IMR-90 (cell line): ENCODE measurements around the gene CNKSR2. TPM values are rescaled to one million over a fixed set of nuclear protein-coding genes. Genes with fewer than 3 reads are reported as not detected.
A peak's percentile ranks its signal among the peaks of the same experiment; 100 is the strongest.

ENCODE experiments used
- ATAC-seq: fragments of 200-7000 bp; cut with Tn5 transposase; 2 replicates; pipeline ENCODE4 v1.9.1; 2020; ENCODE audit warnings: low read depth, mild to moderate bottlenecking, moderate library complexity
- BruUV-seq: library from RNA; stranded (reverse); fragments of 400-500 nt; replicated peaks from 2 replicates; lab custom pipeline; 2021; lab: Mats Ljungman, UMichigan
- CTCF ChIA-PET: fragments of 300-600 bp; formaldehyde crosslinking; extraction: SDS; loops from one replicate; lab custom pipeline; 2021; ENCODE audit warnings: antibody characterized with exemption; lab: Yijun Ruan, JAX
- POLR2A ChIA-PET: fragments of 300-600 bp; sonication (Branson Sonifier 250); formaldehyde crosslinking; loops from one replicate; lab custom pipeline; 2022; ENCODE audit warnings: antibody characterized with exemption; ENCODE audit not compliant: unreplicated experiment; lab: Charles Lee
- DNase-seq: peaks from one replicate; pipeline ENCODE4 v3.0.0; 2013
- H2AFZ ChIP-seq: replicated peaks from 2 replicates; pipeline ENCODE3; 2013; ENCODE audit warnings: low read length, mild to moderate bottlenecking; ENCODE audit not compliant: poor library complexity
- H2AK5ac ChIP-seq: 2 replicates; pipeline ENCODE4 v1.6.1; 2013; ENCODE audit warnings: low read depth, low read length, inconsistent platforms
- H2AK9ac ChIP-seq: replicated peaks from 2 replicates; pipeline ENCODE3; 2013; ENCODE audit warnings: mild to moderate bottlenecking, low read depth, low read length, moderate library complexity; ENCODE audit not compliant: poor library complexity
- H2BK120ac ChIP-seq: 2 replicates; pipeline ENCODE4 v1.6.1; 2013; ENCODE audit warnings: low read depth, low read length, inconsistent platforms
- H2BK15ac ChIP-seq: 3 replicates; pipeline ENCODE4 v1.6.1; 2013; ENCODE audit warnings: low read depth, low read length, inconsistent platforms
- H2BK20ac ChIP-seq: 2 replicates; pipeline ENCODE4 v1.6.1; 2013; ENCODE audit warnings: low read depth, mild to moderate bottlenecking, inconsistent platforms, low read length, moderate library complexity
- H2BK5ac ChIP-seq: 2 replicates; pipeline ENCODE4 v1.6.1; 2013; ENCODE audit warnings: mild to moderate bottlenecking, low read depth, low read length, inconsistent platforms; ENCODE audit not compliant: poor library complexity, severe bottlenecking
- H3K14ac ChIP-seq: replicated peaks from 2 replicates; pipeline ENCODE4 v1.6.1; 2013; ENCODE audit warnings: low read depth, low read length, inconsistent platforms
- H3K18ac ChIP-seq: 2 replicates; pipeline ENCODE4 v1.6.1; 2013; ENCODE audit warnings: low read depth, low read length, control low read depth
- H3K23ac ChIP-seq: 2 replicates; pipeline ENCODE4 v1.6.1; 2013; ENCODE audit warnings: low read depth, low read length, inconsistent platforms
- H3K27ac ChIP-seq: 2 replicates; pipeline ENCODE4 v1.5.1; 2013; ENCODE audit warnings: mild to moderate bottlenecking, control low read depth, low read length; ENCODE audit not compliant: insufficient read depth
- H3K27me3 ChIP-seq: 2 replicates; pipeline ENCODE4 v1.6.1; 2013; ENCODE audit warnings: low read length; ENCODE audit not compliant: control insufficient read depth, insufficient read depth
- H3K36me3 ChIP-seq: 2 replicates; pipeline ENCODE4 v1.6.1; 2013; ENCODE audit warnings: low read length, mixed read lengths; ENCODE audit not compliant: control insufficient read depth, insufficient read depth
- H3K4ac ChIP-seq: 2 replicates; pipeline ENCODE4 v1.6.1; 2013; ENCODE audit warnings: low read depth, low read length, inconsistent platforms
- H3K4me1 ChIP-seq: 2 replicates; pipeline ENCODE4 v1.6.1; 2013; ENCODE audit warnings: low read length, mixed read lengths; ENCODE audit not compliant: control insufficient read depth, insufficient read depth
- H3K4me2 ChIP-seq: 2 replicates; pipeline ENCODE4 v1.6.1; 2013; ENCODE audit warnings: low read depth, mild to moderate bottlenecking, control low read depth, low read length, moderate library complexity
- H3K4me3 ChIP-seq: 2 replicates; pipeline ENCODE4 v1.5.1; 2013; ENCODE audit warnings: low read depth, mild to moderate bottlenecking, control low read depth, low read length, moderate library complexity; ENCODE audit not compliant: insufficient read depth
- H3K56ac ChIP-seq: 2 replicates; pipeline ENCODE4 v1.6.1; 2013; ENCODE audit warnings: low read length, inconsistent platforms; ENCODE audit not compliant: insufficient read depth; ENCODE audit errors: extremely low read depth
- H3K79me1 ChIP-seq, 2 experiments: 2 replicates each; pipeline ENCODE4 v1.6.1; 2013; ENCODE audit warnings: low read length in 2 of 2, inconsistent platforms in 1 of 2, low read depth in 1 of 2
- H3K9ac ChIP-seq: 2 replicates; pipeline ENCODE4 v1.6.1; 2013; ENCODE audit warnings: low read depth, low read length, control low read depth
- H3K9me1 ChIP-seq: 2 replicates; pipeline ENCODE4 v1.6.1; 2013; ENCODE audit warnings: low read length, inconsistent platforms; ENCODE audit not compliant: insufficient read depth
- H3K9me3 ChIP-seq: 2 replicates; pipeline ENCODE4 v1.6.1; 2013; ENCODE audit warnings: low read length; ENCODE audit not compliant: control insufficient read depth, insufficient read depth
- H4K20me1 ChIP-seq: 2 replicates; pipeline ENCODE4 v1.6.1; 2013; ENCODE audit warnings: low read length, inconsistent platforms; ENCODE audit not compliant: insufficient read depth
- H4K5ac ChIP-seq: 2 replicates; pipeline ENCODE4 v1.6.1; 2013; ENCODE audit warnings: mild to moderate bottlenecking, low read depth, low read length, control low read depth
- H4K8ac ChIP-seq, 2 experiments: 2 replicates each; pipeline ENCODE4 v1.6.1; 2013; ENCODE audit warnings: low read depth in 2 of 2, low read length in 2 of 2, control low read depth in 1 of 2, inconsistent platforms in 1 of 2
- H4K91ac ChIP-seq: 2 replicates; pipeline ENCODE4 v1.6.1; 2013; ENCODE audit warnings: low read depth, low read length, inconsistent platforms; ENCODE audit not compliant: insufficient read depth
- BHLHE40 ChIP-seq: fragments of 150-350 bp; IDR thresholded peaks from 2 replicates; pipeline ENCODE4 v1.6.1; 2016; ENCODE audit warnings: mild to moderate bottlenecking, low read depth, low read length
- CEBPB ChIP-seq: IDR thresholded peaks from 2 replicates; pipeline ENCODE4 v1.6.1; 2012; ENCODE audit warnings: low read depth, low read length, improper control_type of control experiment
- CHD1 ChIP-seq: IDR thresholded peaks from 2 replicates; pipeline ENCODE4 v1.6.1; 2012; ENCODE audit warnings: low read depth, low read length, improper control_type of control experiment
- CTCF ChIP-seq: conservative IDR thresholded peaks from 2 replicates; pipeline ENCODE4 v1.5.1; 2012; ENCODE audit warnings: mild to moderate bottlenecking, low read depth, low read length, improper control_type of control experiment
- ELK1 ChIP-seq: fragments of 150-350 bp; IDR thresholded peaks from 2 replicates; pipeline ENCODE4 v1.6.1; 2016; ENCODE audit warnings: low read depth, mild to moderate bottlenecking, low read length, moderate library complexity, borderline replicate concordance
- FOS ChIP-seq: fragments of 150-350 bp; IDR thresholded peaks from 2 replicates; pipeline ENCODE4 v1.6.1; 2016; ENCODE audit warnings: low read depth, low read length
- MAFK ChIP-seq: IDR thresholded peaks from 2 replicates; pipeline ENCODE4 v1.6.1; 2012; ENCODE audit warnings: low read depth, low read length, improper control_type of control experiment
- MAZ ChIP-seq: IDR thresholded peaks from 2 replicates; pipeline ENCODE4 v1.6.1; 2012; ENCODE audit warnings: low read depth, mild to moderate bottlenecking, low read length, improper control_type of control experiment, moderate library complexity, borderline replicate concordance
- MXI1 ChIP-seq: IDR thresholded peaks from 2 replicates; pipeline ENCODE4 v1.6.1; 2012; ENCODE audit warnings: low read depth, mild to moderate bottlenecking, low read length, moderate library complexity, borderline replicate concordance
- NFE2L2 ChIP-seq: fragments of 150-350 bp; IDR thresholded peaks from 2 replicates; pipeline ENCODE4 v1.6.1; 2016; ENCODE audit warnings: low read depth, mild to moderate bottlenecking, low read length
- POLR2A ChIP-seq: IDR thresholded peaks from 2 replicates; pipeline ENCODE4 v1.6.1; 2012; ENCODE audit warnings: mild to moderate bottlenecking, low read depth, low read length
- RAD21 ChIP-seq: IDR thresholded peaks from 2 replicates; pipeline ENCODE4 v1.6.1; 2012; ENCODE audit warnings: low read length, improper control_type of control experiment
- RCOR1 ChIP-seq: IDR thresholded peaks from 2 replicates; pipeline ENCODE4 v1.6.1; 2012; ENCODE audit warnings: mild to moderate bottlenecking, low read length, improper control_type of control experiment; ENCODE audit not compliant: insufficient replicate concordance
- RFX5 ChIP-seq: IDR thresholded peaks from 2 replicates; pipeline ENCODE4 v1.8.0; 2012; ENCODE audit warnings: low read depth, mild to moderate bottlenecking, low read length, moderate library complexity
- SMC3 ChIP-seq: fragments of 150-350 bp; IDR thresholded peaks from 2 replicates; pipeline ENCODE4 v1.6.1; 2016; ENCODE audit warnings: low read depth, mild to moderate bottlenecking, antibody characterized with exemption, low read length, moderate library complexity
- USF2 ChIP-seq: fragments of 150-350 bp; IDR thresholded peaks from 2 replicates; pipeline ENCODE4 v1.6.1; 2017; ENCODE audit warnings: mild to moderate bottlenecking, antibody characterized with exemption, low read length, low read depth
- WGBS, 2 experiments: methylation state at CpG; one replicate each; pipeline versions ENCODE4 v1.1.5 to v1.1.7; 2013; ENCODE audit warnings: missing lambda C conversion rate in 2 of 2; ENCODE audit not compliant: insufficient read length in 1 of 2; ENCODE audit errors: extremely low coverage in 2 of 2; 5-methylcytosine and 5-hydroxymethylcytosine counted together
- dilution Hi-C: fragments of 300-500 bp; cut with HindIII; formaldehyde crosslinking; loops from one replicate; pipeline ENCODE4 v1.14.3; 2018; ENCODE audit warnings: low sequenced_read_pairs; ENCODE audit not compliant: unreplicated experiment
- in situ Hi-C: fragments of 300-500 bp; cut with MboI; formaldehyde crosslinking; loops from 3 replicates; pipeline ENCODE4 v1.14.3; 2019; ENCODE audit warnings: low sequenced_read_pairs, inconsistent platforms, mixed read lengths
- intact Hi-C: fragments of 100-400 bp; cut with micrococcal nuclease; formaldehyde crosslinking; loops from 2 replicates; pipeline ENCODE4 v1.10.0; 2022
- polyA plus RNA-seq, 3 experiments: library from polyadenylated mRNA; depleted of rRNA; stranded (reverse); fragments of >200 nt; gene quantifications; 2 replicates each; pipeline ENCODE4 v1.2.3, GENCODE V29; 2012; ENCODE audit warnings: low replicate concordance in 1 of 3
- total RNA-seq: library from RNA; depleted of rRNA; stranded (reverse); fragments of >200 nt; gene quantifications from 2 replicates; pipeline ENCODE4 v1.2.3, GENCODE V29; 2012

The CNKSR2 gene
- total and polyA plus RNA-seq, 2 of the 4 experiments (the other 2 are of a cell fraction): 0.14 to 0.90 TPM

GRCh38 chrX:21529771-21530170, 155.6 kb downstream of the CNKSR2 start:
- Histone ChIP-seq H3K9ac (no peak overlapping the region), H2BK120ac (no peak overlapping the region), H3K9me1 (no peaks in the 10 kb centered on the region), H3K9me3 (no peaks in the 10 kb centered on the region), H3K4me2 (no peak overlapping the region), H3K18ac (no peak overlapping the region), H4K20me1 (no peaks in the 10 kb centered on the region), H3K27ac (no peak overlapping the region; the same call in 1 of the 2 replicates), H3K36me3 (no peaks in the 10 kb centered on the region), H2AK5ac (no peak overlapping the region), H3K14ac (no peak overlapping the region), H3K4me3 (no peak overlapping the region), H2BK20ac (peak overlapping the region; percentile 16; the same call in 1 of the 2 replicates), H3K56ac (no peak overlapping the region), H3K79me1 (no peaks in the 10 kb centered on the region), H4K8ac (no peak overlapping the region), H2AK9ac (no peak overlapping the region), H2BK5ac (no peak overlapping the region), H2AFZ (no peak overlapping the region), H4K5ac (no peak overlapping the region), H3K4me1 (no peaks in the 10 kb centered on the region), H3K4ac (no peak overlapping the region), H3K27me3 (no peaks in the 10 kb centered on the region), H3K23ac (no peak overlapping the region), H2BK15ac (no peak overlapping the region), H4K91ac (no peak overlapping the region)
- dilution Hi-C loops (no loop called here), in situ Hi-C loops (no loop called here), intact Hi-C loops (no loop called here)
- no CpG with 5 or more reads among the region's 2 CpGs for WGBS, 2 experiments
- TF ChIP-seq MAZ: no peak
- TF ChIP-seq ELK1: no peak
- TF ChIP-seq MAFK: no peak
- no peak for TF ChIP-seq RCOR1
- no peak for TF ChIP-seq FOS
- TF ChIP-seq CTCF: no peak
- no peak for TF ChIP-seq CHD1
- TF ChIP-seq POLR2A: no peak
- TF ChIP-seq SMC3: no peak
- no peak for TF ChIP-seq CEBPB
- TF ChIP-seq MXI1: no peak
- TF ChIP-seq NFE2L2: no peak
- no peak for TF ChIP-seq RFX5
- no peak for TF ChIP-seq USF2
- TF ChIP-seq RAD21: no peak
- no peak for TF ChIP-seq BHLHE40
- ChIA-PET CTCF (no interaction called here), POLR2A (interaction anchor here (0.5 kb wide), 1 partner anchor 691 kb away, joined by 3 read pairs; no protein-coding TSS in a partner anchor)
- no TSS peak for BruUV-seq
- peak; percentile 59 for DNase-seq
- peak; percentile 40; the same call in 1 of the 2 replicates for ATAC-seq
